HPDE6-E6E7 (cell line): ENCODE results near the gene YKT6.
"Not testable (repeated sequence)": the region's sequence is repeated elsewhere in the genome, so short reads cannot be mapped to it uniquely, and the experiment has no call there.

Source experiments
- DNase-seq: peaks from one replicate; pipeline ENCODE4 v3.0.0; 2011; ENCODE audit warnings: missing footprints; ENCODE audit errors: extremely low spot score

YKT6 gene

DNA sequence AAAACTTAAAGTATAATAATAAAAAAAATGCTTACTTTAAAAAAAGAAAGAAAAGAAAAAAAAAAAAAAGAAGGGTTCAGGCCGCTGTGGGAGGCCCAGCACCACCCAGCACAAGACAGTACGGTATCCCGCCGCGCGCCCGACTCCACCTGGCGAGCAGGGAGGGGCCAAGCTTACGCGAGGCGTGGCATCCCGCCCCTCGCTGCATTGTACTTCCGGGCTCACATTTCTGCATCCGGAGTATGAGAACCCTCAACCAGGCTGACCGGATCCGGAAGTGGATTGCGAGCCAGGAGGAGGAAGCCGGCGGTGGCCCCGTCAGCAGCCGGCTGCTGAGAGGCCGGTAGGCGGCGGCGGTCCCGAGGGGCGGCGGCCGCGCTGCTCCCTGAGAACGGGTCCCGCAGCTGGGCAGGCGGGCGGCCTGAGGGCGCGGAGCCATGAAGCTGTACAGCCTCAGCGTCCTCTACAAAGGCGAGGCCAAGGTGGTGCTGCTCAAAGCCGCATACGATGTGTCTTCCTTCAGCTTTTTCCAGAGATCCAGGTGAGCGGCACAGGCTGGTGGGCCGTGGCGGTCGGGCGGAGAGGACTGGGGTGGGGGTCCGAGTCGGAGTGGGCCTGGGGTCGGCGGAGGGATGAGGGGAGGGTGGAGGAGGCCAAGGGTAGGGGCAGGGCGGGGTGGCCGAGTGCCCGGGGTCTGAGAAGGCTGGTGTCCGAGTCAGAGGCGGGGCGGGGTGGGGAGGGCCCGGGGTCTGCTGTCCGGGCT, at the start of gene YKT6:
YKT6 (plus strand) TSS at position 280 of the 763 bp plus-strand sequence; CDS start at position 438, 158 bp downstream.
- peak; percentile 99 for DNase-seq

DNA sequence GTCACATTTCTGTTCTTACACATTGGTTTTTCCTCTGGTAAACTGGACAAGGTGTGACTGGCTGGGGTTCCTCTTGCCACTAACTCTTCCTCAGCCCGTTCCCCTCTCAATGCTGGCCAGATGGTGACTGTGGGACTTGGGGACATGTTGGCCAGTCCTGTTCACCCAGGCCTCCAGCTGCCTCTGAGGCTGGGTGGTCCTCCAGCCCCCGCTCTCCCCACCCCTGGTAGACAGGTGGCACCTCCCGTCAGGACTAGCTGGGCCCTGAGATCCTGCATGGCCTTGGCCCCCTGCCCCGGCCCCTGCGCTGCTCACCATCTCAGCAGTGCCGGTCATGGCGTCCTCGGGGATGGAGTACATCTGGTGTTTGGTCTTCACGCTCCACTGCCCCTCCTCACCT, 48.8 kb upstream of the YKT6 start:
- DNase-seq: no peak

DNA sequence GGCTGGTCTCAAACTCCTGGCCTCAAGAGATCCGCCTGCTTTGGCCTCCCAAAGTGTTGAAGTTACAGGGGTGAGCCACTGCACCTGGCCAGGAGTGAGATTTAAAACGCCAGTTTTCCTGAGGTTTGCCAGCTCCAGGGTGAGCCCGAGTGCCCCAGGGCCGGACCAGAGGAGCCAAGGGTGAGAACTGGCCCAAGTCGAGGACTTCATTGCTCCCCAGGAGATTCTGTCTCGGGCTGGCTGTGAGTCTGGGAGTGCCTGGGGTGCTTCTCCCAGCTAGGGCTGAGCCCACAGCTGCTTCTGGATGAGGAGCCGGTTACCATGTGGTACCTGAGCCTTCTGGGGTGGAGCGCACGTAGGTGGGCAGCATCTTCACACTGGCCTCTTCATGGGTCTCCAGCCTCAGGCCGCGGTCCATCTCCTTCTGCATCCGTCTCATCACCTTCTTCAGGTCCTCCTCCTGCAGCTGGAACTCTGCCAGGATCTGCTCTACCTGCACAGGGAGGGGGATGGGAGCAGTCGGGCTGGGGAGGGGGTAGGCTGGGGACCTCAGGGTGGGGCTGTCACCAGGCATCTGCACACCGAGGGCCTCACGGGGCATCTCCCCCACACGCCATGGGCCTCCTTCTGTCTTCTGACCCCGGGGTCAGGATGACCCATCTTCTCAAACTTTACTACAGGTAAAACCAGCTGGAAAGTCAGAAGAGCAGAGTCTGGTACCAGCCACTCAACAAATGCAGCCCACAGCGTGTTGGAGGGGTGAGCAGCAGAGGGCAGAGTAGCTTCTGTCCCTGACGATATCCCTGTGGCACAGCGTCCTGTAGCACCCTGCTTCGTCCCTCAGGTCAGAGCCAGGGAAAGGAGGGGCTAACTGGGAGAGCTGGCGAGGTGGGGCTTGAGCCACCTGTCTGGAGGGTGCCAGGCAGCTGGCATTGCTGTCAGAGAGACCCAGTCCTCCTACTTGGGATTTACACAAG, 47.5 kb upstream of the YKT6 start:
- no peak for DNase-seq

DNA sequence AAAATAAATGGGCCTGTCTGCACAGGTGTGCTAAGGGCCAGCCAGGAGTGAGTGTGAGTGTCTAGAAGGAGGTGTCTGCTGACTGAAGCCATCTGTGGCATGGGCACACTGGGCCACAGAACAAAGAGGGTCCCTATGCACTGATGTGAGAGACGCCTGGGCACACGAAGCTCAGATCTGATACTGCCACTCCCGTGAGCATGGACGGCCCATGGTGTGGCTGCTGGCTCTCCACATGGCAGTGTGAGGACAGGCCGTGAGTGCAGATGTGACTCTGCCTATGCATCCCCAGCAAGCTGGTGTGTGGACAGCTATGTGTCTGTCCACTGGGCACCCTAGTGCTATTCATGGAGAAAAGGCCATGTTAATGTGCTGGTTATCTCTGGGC, 46.8 kb upstream of the YKT6 start:
- DNase-seq: no peak

- DNase-seq: no peak
These were observed 46.1 kb upstream of the YKT6 start for GRCh38 chr7:44154703-44155102.

DNA sequence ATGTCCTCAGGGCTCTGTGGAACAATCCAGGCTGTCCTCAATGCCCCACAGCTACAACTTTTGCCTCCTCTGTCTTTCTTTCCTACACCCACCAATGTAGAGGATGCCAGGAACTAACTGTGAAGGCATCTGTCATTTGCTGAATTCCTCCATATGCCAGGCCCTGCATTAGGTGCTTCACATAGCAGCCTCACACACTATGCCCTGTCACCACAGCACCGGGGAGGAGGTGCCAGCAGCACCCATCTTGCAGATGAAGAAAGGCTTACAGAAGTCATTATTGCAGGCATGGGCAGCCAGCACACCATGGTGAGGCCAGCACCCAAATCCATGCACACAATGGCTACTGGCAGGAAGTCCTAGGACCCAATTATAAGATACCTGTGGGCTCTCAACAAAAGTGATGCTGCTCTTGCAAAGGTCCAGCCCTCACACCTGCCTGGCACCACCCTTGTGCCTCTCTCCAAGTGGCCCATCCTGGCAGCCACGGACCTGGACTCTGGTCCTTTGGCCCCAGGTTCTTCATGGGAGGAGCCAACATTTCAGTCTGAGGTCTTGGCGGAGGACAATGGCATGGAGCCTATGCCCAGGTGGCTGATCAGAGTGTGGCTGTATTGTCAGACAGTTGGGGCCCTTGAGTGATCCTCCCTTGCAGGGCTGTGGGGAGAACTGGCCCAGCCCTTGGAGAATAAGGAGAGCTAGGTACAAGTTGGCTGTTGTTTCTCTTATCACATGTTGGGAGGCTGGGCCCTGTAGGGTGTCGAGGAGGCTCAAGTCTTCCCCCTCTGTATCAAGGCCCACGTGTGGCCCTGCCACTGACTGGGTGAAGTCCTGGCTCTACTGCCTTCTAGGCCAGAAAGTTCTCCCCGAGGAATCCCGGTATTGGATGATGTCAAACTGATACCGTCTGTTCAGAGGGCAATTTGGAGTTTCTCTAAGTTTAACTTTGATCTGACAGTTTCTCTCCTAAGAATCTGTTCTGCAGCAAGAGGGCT, 45.3 kb upstream of the YKT6 start:
- DNase-seq: no peak

DNA sequence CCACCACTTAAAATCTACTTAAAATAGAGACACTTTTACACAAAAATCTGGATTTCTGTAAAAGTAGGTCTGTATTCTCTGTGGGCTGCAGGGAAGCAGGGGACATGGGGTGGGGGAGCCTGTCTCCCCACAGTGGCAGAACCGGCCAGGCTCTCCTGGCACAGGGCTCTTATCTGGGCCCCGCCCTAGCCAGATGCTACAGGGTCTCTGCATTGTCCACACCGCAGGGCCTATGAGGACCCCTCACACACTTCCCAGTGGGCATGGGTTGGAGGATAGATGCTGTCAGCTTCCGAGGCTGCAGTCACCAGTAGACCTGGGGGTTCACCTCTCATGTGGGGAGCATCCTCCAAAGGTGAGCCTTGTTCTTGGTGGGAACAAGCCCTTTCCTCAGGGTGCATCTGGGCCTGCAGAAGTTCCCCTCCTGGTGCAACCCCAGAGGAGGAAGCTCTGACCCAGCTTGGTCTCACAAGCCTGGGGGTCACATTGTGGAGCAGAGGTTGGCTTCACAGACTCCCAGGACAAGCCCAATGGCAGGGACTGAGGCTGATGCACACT, 44.2 kb upstream of the YKT6 start:
- DNase-seq: no peak

DNA sequence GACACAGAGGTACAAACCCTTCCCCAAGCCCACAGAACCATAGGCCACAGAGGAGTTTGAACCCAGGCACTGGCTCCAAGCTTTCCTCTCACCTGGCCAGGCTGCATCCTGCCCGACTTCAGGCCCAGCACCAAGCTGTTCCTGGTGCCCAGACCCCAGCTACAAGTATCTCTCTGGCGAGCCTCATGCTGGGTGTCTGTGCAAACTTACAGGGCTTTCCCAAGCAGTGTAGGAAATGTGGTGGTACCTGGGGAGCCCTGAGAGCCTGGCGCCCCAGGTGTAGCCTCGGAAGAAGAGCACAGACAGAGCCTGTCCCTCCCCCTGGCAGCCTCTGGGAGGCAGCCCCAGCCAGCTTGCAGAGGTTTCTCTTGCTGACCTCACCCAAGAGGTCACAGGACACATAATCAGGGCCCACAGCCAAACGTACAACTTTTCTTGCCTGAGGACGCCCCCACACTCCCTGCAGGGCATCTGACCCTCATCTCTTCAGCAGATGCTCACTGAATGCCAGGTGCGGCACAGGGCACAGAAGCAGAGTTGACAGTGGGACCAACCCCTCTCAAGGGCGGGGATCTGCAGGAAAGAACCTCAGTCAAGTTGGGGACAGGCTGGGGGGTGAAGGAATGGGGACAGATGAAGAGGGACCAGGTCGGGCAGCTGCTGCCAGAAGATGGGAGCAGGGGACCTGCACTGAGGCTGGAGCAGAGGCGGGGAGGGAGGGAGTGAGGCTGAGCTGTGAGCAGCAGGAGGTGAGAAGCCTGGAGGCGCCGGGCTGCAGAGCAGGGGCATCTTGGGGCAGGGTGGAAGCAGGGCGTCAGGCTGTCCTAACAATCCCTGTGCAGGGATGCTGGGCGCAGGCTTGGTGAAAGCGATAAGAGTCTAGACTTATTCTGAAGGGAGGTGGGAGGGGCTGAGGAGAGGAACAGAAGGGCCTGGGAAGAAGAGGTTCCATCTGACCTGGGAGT, 43.4 kb upstream of the YKT6 start:
- no peak for DNase-seq

DNA sequence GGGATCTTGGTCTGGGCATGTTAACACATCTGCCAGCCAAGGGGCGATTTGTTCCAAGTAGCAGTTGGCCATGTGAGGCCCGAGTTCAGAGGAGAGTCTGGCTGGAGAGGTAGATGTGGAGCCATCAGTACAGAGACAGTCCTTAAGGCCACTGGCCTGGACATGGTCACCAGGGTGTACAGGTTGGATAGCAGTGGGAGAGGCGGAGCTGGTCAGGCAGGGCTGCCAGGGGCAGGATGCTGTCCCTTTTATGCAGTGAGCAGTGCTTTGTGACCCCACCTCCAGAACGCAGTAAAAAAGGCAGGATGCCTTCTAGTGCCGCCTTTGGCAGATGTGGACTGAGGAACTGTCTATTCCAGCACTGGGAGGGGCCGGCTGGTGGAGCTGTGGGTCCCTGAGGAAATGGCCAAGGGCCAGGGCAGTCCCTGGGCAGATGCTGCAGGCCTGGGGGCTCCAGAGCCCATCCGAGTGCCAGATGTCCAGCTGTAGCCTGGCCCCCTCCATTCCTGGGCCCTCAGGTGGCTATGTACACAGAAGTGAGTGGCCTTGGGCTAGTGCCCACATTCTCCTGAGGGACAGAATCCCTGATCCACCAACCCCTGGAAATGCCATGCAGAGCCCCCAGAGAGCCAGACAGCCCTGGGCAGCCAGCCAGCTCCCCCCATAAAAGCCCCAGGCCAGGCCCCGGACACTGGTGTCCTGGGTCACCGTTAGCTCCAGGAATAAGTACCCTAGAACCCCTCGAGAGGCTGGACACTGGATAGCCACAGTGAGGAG, 42.5 kb upstream of the YKT6 start:
- no peak for DNase-seq

DNA sequence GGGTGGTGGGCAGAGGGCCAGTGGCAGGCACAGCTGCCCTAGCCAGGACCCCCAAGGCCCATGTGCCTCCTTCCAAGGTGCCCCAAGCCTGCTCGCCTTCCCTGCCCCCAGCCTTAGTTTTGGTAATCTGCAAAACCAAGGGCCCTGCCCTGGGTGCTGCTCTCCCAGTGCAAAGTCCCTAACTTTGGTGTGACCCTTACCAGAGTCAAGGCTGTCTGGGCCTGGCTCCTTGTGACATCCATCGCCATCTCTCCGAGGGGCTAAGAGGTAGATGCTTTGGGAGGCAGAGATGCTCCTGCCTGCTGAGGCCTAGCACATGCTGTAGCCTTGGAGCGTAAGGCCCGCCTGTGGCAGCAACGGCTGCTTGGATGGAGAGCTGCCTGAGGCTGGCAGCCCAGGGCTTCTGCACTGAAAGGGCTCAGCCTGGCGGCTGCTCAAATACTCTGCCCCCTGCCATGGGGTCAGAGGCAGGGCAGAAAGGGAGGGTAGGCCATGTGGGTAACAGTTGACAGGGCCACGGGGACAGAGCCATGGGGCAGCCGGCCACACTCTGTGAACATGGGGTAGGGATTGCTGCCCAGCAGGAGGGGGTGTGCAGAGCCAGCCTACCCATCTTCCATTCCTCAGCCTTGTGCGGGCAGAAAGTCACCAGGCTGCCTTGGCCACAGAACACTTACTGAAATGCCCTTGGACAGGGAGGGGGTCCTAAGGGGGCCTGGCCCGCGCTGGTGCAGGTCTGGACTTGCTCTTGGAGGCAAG, 41.7 kb upstream of the YKT6 start:
- DNase-seq: no peak

GRCh38 chr7:44159824-44160630, 40.8 kb upstream of the YKT6 start:
- no peak for DNase-seq

DNA sequence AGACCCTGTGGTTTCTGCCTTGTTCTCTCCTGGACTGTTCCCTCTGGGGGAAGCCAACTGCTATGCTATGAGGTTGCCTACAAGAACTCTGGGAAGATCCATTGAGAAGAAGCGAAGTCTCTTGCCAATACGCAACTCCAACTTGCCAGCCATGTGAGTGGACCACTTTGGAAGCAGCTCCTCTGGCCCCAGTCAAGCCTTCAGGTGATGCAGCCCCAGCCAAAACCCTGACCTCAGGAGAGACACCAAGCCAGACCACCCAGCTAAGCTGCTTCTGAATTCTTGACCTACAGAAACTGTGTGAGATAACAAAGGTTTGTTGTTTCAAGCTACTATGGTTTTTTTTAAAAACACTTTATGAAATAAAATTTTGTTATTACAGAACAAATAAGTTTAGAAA, 39.4 kb upstream of the YKT6 start:
- DNase-seq: no peak

- no peak for DNase-seq
These were observed 38.6 kb upstream of the YKT6 start for GRCh38 chr7:44162179-44162578.

GRCh38 chr7:44162785-44163395, 37.9 kb upstream of the YKT6 start:
- no peak for DNase-seq

GRCh38 chr7:44163591-44163990, 37.2 kb upstream of the YKT6 start:
- DNase-seq: peak; percentile 37

GRCh38 chr7:44167920-44168319, 32.9 kb upstream of the YKT6 start:
- DNase-seq: no peak

DNA sequence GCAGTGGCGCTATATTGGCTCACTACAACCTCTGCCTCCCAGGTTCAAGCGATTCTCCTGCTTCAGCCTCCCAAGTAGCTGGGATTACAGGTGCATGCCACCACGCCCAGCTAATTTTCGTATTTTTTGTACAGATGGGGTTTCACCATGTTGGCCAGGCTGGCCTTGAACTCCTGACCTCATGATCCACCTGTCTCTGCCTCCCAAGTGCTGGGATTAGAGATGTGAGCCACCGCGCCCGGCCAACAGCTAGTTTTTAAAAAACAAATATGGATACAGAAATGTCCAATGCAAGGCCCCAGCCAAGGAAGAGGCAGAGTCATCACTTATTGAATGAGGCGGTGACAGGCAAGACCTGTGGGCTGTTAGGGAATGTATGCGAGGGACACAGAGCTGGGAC, 28.9 kb upstream of the YKT6 start:
- not testable (repeated sequence) for DNase-seq
